Esophagus squamous epithelium (tissue), 4 donors: ENCODE measurements around the gene RRP15.

Experiments used
- POLR2A ChIP-seq, 4 donors: fragments of 450-650 bp; IDR thresholded peaks; one replicate each; pipeline ENCODE4 v1.6.1; 2017; ENCODE audit warnings: antibody characterized with exemption in 4 of 4, mild to moderate bottlenecking in 4 of 4, moderate library complexity in 3 of 4
- TF ChIP-seq, protein P1 (sequence below), 6 experiments: fragments of 450-650 bp in 4 of 6; fragments of 200-600 bp in 2 of 6; sonication (generic) in 2 of 6; IDR thresholded peaks; one replicate each; pipeline ENCODE4 v1.5.1; 2016 to 2019; ENCODE audit warnings: antibody characterized with exemption in 6 of 6, mild to moderate bottlenecking in 4 of 6, moderate library complexity in 4 of 6

DNA sequence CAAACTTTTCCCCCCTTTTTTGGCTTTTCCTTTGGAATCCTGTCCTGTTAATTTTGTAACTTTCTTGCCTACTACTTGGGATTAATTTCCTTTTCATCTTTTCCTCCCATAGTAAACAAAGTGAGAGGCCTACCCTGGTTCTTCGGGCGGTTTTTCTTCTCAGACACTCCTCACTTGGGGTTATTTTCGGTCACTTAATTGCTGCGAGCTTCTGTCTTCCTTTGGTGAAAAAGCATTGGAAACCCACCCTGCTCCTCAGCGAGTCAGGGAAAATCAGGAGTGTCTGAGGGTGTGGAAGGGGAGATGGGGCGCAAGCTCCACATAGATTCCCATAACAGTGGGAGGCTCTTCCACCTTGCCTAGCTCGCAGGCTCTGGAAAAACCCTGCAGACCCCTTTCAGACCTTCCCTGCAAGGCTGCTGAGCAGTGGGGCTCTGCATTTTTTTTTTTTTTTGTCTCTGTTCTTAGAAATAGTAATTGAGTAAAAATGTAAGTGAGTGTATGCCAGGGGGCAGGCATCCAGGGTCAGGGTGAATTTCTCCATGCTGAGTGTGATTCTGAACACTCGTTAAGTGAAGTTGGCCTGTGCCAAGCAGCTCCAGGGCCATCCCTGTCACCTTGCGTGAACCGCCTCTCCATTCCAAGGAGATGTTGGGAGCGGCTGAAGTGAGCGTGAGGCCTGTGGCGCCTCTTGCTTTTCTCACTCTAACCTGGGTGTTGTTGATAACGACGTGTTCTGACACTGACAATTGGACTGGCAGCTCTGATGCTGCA lies 80.3 kb downstream of the RRP15 start:
- no peak for TF ChIP-seq POLR2A (IDR thresholded peaks at IDR 0.05)
- TF ChIP-seq, protein P1, sequence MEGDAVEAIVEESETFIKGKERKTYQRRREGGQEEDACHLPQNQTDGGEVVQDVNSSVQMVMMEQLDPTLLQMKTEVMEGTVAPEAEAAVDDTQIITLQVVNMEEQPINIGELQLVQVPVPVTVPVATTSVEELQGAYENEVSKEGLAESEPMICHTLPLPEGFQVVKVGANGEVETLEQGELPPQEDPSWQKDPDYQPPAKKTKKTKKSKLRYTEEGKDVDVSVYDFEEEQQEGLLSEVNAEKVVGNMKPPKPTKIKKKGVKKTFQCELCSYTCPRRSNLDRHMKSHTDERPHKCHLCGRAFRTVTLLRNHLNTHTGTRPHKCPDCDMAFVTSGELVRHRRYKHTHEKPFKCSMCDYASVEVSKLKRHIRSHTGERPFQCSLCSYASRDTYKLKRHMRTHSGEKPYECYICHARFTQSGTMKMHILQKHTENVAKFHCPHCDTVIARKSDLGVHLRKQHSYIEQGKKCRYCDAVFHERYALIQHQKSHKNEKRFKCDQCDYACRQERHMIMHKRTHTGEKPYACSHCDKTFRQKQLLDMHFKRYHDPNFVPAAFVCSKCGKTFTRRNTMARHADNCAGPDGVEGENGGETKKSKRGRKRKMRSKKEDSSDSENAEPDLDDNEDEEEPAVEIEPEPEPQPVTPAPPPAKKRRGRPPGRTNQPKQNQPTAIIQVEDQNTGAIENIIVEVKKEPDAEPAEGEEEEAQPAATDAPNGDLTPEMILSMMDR (IDR thresholded peaks at IDR 0.05): no peak
